Measurements from ENCODE around the gene AMOT.

The AMOT gene

DNA sequence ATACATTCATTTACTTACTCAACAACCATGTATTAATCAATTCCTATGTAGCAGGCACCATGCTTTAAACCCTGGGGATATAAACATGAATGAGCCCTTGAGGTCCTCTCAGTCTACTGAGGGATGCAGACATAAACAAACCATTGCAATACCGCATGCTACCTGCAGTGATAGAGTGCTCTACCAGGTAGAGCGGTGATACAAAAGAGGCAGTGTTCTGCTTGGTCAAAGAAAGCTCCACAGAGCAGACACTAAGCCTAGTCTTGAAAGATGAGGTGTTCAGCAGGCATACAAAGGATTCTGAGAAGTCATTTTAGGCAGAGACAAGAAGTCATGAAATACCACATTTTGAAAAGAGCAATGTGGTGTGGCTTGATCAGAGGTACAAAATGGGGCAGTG, 26.9 kb upstream of the AMOT start:
- H3K4me1 ChIP-seq (ENCODE audit: control insufficient read depth, insufficient read depth, low read length), result peaks cover 8% of the 10 kb centered on the region
- TF ChIP-seq ZNF24 (tag by site-specific recombination; IDR thresholded peaks at IDR 0.05), result no peak
- TF ChIP-seq TRIM28 (IDR thresholded peaks at IDR 0.05; ENCODE audit: borderline replicate concordance, low read length), result peak; percentile 52; the same call in 1 of the 2 replicates
- no peak for TF ChIP-seq ZNF391 (tag by site-specific recombination; IDR thresholded peaks at IDR 0.05; ENCODE audit: borderline replicate concordance, low read depth)
- CTCF ChIA-PET, result interaction anchor here (0.6 to 0.8 kb wide), 2 partner anchors 24 to 189 kb away, joined by 3 to 4 read pairs; no protein-coding TSS in a partner anchor
- H3K4me3 ChIP-seq (ENCODE audit: low read depth, low read length), result no peak overlapping the region
- H3K9me3 ChIP-seq (ENCODE audit: control insufficient read depth, insufficient read depth, low read depth, low read length), result no peaks in the 10 kb centered on the region
- H3K36me3 ChIP-seq (ENCODE audit: control insufficient read depth in 2 of 2, insufficient read depth in 1 of 2, low read length in 2 of 2), result no peaks in the 10 kb centered on the region
- no peak overlapping the region for H3K27ac ChIP-seq (ENCODE audit: extremely low read depth, low read depth, low read length)
- POLR2A ChIA-PET, result no interaction called here

GRCh38 chrX:112866175-112866574, 25.5 kb upstream of the AMOT start:
- TF ChIP-seq ZNF404 (tag by site-specific recombination; IDR thresholded peaks at IDR 0.05) (no peak), ZIC2 (tag by site-specific recombination; IDR thresholded peaks at IDR 0.05) (no peak), ZNF423 (tag by site-specific recombination; IDR thresholded peaks at IDR 0.05) (no peak), ZNF549 (tag by site-specific recombination; IDR thresholded peaks at IDR 0.05) (no peak), TCF7L2 (IDR thresholded peaks at IDR 0.05; ENCODE audit: borderline replicate concordance, low read depth, low read length) (no peak), ZNF677 (tag by site-specific recombination; IDR thresholded peaks at IDR 0.05) (no peak), GFI1B (tag by site-specific recombination; IDR thresholded peaks at IDR 0.05) (no peak), TRIM28 (IDR thresholded peaks at IDR 0.05; ENCODE audit: borderline replicate concordance, low read length) (no peak), ZBTB48 (tag by site-specific recombination; IDR thresholded peaks at IDR 0.05) (no peak)
- TF ChIP-seq, protein P1, sequence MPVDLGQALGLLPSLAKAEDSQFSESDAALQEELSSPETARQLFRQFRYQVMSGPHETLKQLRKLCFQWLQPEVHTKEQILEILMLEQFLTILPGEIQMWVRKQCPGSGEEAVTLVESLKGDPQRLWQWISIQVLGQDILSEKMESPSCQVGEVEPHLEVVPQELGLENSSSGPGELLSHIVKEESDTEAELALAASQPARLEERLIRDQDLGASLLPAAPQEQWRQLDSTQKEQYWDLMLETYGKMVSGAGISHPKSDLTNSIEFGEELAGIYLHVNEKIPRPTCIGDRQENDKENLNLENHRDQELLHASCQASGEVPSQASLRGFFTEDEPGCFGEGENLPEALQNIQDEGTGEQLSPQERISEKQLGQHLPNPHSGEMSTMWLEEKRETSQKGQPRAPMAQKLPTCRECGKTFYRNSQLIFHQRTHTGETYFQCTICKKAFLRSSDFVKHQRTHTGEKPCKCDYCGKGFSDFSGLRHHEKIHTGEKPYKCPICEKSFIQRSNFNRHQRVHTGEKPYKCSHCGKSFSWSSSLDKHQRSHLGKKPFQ (tag by site-specific recombination; IDR thresholded peaks at IDR 0.05), result no peak
- TF ChIP-seq, protein P2, sequence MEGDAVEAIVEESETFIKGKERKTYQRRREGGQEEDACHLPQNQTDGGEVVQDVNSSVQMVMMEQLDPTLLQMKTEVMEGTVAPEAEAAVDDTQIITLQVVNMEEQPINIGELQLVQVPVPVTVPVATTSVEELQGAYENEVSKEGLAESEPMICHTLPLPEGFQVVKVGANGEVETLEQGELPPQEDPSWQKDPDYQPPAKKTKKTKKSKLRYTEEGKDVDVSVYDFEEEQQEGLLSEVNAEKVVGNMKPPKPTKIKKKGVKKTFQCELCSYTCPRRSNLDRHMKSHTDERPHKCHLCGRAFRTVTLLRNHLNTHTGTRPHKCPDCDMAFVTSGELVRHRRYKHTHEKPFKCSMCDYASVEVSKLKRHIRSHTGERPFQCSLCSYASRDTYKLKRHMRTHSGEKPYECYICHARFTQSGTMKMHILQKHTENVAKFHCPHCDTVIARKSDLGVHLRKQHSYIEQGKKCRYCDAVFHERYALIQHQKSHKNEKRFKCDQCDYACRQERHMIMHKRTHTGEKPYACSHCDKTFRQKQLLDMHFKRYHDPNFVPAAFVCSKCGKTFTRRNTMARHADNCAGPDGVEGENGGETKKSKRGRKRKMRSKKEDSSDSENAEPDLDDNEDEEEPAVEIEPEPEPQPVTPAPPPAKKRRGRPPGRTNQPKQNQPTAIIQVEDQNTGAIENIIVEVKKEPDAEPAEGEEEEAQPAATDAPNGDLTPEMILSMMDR (tag by site-specific recombination; IDR thresholded peaks at IDR 0.05), result no peak
- Histone ChIP-seq H3K4me3 (ENCODE audit: low read depth, low read length) (no peak overlapping the region), H3K27ac (ENCODE audit: extremely low read depth, low read depth, low read length) (no peak overlapping the region), H3K4me1 (ENCODE audit: control insufficient read depth, insufficient read depth, low read length) (peaks cover 8% of the 10 kb centered on the region), H3K36me3 (ENCODE audit: control insufficient read depth in 2 of 2, insufficient read depth in 1 of 2, low read length in 2 of 2) (no peaks in the 10 kb centered on the region), H3K9me3 (ENCODE audit: control insufficient read depth, insufficient read depth, low read depth, low read length) (no peaks in the 10 kb centered on the region; the same call in 1 of the 2 replicates)
- ChIA-PET CTCF (no interaction called here), POLR2A (interaction anchor here (1.5 kb wide), 1 partner anchor 13 kb away, joined by 8 read pairs; no protein-coding TSS in a partner anchor)

- Histone ChIP-seq H3K36me3 (ENCODE audit: control insufficient read depth in 2 of 2, insufficient read depth in 1 of 2, low read length in 2 of 2) (no peaks in the 10 kb centered on the region), H3K4me1 (ENCODE audit: control insufficient read depth, insufficient read depth, low read length) (peaks cover 8% of the 10 kb centered on the region), H3K4me3 (ENCODE audit: low read depth, low read length) (no peak overlapping the region), H3K27ac (ENCODE audit: extremely low read depth, low read depth, low read length) (peak overlapping the region; percentile 34), H3K9me3 (ENCODE audit: control insufficient read depth, insufficient read depth, low read depth, low read length) (no peaks in the 10 kb centered on the region; the same call in 1 of the 2 replicates)
- CTCF ChIA-PET, result no interaction called here
- POLR2A ChIA-PET, result interaction anchor here (0.7 to 1.5 kb wide), 2 partner anchors 12 to 23 kb away, joined by 3 to 8 read pairs; no protein-coding TSS in a partner anchor
- no peak for TF ChIP-seq ZIC2 (tag by site-specific recombination; IDR thresholded peaks at IDR 0.05)
- no peak for TF ChIP-seq ZNF626 (tag by site-specific recombination; IDR thresholded peaks at IDR 0.05)
Observed at GRCh38 chrX:112865464-112866025, 24.9 kb upstream of the AMOT start.

- POLR2A ChIA-PET, result interaction anchor here (0.6 kb wide), 1 partner anchor 1207 kb away, joined by 20 read pairs; no protein-coding TSS in a partner anchor
- Histone ChIP-seq H3K27ac (ENCODE audit: extremely low read depth, low read depth, low read length) (no peak overlapping the region), H3K9me3 (ENCODE audit: control insufficient read depth, insufficient read depth, low read depth, low read length) (no peaks in the 10 kb centered on the region; the same call in 1 of the 2 replicates), H3K4me3 (ENCODE audit: low read depth, low read length) (no peak overlapping the region), H3K36me3 (ENCODE audit: control insufficient read depth in 2 of 2, insufficient read depth in 1 of 2, low read length in 2 of 2) (no peaks in the 10 kb centered on the region), H3K4me1 (ENCODE audit: control insufficient read depth, insufficient read depth, low read length) (peaks cover 8% of the 10 kb centered on the region)
- CTCF ChIA-PET, result no interaction called here
- TF ChIP-seq, protein P1 (tag by site-specific recombination; IDR thresholded peaks at IDR 0.05), result no peak
- no peak for TF ChIP-seq ZBTB6 (tag by site-specific recombination; IDR thresholded peaks at IDR 0.05)
- TF ChIP-seq AEBP2 (tag by site-specific recombination; IDR thresholded peaks at IDR 0.05; ENCODE audit: borderline replicate concordance), result no peak
- no peak for TF ChIP-seq ZNF629 (tag by site-specific recombination; IDR thresholded peaks at IDR 0.05)
Observed at GRCh38 chrX:112863850-112864249, 23.2 kb upstream of the AMOT start.
